ENCODE data around the gene ZIC4.

Gene ZIC4

DNA sequence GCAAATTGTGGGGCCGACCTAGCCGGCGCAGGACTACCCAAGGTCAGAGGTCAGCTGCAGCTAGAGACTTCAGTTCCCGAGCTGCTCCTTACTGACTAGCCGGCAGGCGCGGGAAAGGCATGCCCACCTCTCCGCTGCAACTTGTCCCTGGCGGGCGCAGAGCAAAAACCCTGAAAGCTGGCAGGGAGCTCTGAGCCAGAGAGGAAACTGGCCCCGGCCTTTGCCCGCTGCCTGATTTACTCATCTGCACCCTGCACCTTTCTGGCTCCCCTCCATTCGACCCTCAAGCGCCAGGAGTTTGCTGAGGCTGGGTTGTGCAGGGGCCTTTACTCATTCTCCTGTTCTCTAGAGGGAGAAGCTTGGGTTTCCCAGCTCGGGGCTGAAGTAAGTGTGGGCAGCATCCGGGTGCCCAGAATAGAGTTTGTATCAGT lies 1.5 kb downstream of the ZIC4 start:
- DNase-seq = no peak

DNA sequence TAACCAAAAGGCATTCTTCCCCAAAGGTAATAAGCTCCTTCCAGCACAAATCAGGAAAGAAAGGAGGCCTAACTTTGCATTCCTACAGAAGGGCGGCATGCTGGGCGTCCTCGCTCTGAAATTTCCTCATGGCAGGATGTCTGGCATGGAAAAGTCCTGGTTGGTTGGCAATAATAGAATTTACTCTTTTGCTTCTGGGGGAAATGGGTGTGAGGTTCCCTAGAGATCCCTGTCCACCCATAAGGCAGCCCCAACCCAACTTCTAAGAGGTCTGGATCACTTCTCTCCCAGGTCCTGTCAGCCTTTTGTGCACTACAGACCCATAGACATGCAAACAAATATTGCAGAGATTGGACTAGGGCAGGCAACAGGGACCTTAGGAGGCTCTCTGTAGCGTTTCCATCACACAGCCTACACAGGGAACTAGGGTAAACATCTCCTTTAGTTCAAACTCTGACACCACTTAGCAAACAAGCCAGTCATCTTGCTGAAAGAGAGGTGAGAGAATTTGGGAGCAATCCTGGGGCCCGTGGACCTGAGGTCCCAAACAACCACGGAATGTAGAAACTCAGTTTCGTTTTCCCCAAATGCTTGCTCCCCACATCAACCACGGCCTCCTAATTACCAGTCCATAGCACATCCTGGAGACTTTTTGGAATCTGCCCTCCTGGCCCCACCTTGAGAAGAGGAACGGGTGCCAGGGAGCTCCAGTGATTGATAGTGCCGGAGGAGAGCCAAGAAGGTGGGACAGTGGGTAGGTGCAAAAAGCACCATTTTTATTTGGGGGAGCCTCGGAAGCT lies 2.1 kb downstream of the ZIC4 start:
- no peak for DNase-seq

DNA sequence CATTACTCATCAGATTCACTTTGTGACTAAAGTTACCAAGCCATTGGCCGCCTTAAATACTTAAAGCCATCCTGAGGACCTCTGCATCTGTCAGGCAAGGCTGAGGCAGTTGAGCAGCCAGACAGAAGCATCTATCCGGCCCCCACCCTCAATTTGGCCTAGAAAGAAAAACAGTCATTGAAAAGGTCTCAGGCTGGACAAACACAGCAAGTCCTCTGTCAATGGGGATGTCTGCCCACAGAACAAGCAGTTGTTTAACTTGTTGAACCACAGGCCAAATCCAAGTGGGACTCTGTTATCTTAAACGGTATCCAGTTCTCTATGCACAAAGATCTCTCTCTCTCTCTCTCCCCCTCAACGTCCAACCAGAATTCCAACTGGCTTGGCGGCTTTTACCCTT lies 2.8 kb downstream of the ZIC4 start:
- DNase-seq = no peak

DNA sequence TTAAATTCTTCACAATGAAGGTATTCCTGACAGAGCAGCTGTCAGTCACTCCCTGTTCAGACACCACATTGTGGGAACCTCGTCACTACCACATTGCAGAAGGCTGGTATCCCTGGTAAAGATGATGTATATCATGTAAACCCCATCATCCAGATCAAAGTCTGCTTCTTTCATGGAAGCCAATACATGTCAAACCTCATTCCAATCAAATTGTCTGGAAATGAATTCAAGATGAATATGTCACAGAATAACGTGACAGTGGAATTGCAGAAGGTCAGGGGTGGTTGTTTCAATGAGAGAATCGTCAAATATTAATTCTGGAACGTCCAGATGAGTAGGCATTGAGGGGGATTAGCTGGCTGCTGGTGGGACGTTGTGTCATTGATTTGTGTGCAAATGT lies 4.2 kb downstream of the ZIC4 start:
- DNase-seq = no peak

DNA sequence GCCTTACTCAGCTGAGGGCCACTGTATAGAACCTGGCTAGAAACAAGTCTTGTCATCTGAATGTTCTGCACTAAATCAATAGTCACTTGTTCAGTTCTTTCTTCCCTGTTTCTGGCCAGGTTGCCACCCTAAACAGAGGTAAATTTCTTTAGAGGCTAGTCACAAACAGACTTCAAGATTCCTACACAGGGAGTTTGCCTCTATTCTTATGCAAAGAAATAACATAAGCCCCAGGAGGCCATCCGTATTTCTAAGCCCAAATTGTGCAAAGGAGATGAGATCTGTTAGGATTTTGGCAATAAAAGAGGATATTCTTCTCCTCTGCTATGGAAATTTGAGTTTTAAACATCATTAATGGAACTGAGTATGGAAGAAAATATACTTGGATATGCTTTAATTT lies 4.9 kb downstream of the ZIC4 start:
- DNase-seq = no peak

DNA sequence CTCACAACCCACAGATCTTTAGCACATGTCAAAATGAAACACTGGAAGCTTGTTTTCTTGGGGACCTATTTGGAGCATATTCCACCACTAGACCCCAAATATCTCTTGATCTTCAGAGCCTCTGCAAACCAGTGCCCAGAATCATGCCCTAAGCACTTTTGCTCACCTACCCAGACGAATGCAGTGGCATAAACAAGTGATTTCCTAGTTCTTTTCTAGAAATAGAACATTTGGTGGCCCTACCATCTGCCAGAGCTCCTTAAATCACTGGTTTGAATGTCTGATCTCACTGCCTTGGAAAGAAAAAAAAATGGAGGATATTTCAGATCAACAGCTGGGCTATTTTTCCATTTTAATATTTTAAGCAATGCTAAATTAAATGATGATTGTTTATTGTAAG lies 5.3 kb downstream of the ZIC4 start:
- no peak for DNase-seq

DNA sequence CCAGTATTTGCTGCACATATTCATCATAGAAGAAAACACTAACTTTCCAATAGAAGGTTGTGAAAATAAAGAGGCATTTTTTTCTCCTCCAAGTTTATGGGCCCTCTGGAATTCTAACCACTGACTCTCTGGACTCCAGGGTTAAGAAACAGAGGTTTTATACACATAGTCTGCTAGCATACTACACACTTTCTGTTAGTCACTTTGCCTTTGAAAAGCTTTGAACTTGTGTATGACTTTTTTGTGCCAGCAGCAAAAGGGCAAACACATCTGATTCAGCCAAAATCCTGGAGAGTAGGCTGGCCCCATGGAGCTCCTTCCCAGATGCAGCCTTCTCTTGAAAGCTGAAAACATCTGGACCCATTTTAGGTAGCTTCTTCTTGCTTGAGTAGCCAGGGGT lies 6.2 kb downstream of the ZIC4 start:
- no peak for DNase-seq

DNA sequence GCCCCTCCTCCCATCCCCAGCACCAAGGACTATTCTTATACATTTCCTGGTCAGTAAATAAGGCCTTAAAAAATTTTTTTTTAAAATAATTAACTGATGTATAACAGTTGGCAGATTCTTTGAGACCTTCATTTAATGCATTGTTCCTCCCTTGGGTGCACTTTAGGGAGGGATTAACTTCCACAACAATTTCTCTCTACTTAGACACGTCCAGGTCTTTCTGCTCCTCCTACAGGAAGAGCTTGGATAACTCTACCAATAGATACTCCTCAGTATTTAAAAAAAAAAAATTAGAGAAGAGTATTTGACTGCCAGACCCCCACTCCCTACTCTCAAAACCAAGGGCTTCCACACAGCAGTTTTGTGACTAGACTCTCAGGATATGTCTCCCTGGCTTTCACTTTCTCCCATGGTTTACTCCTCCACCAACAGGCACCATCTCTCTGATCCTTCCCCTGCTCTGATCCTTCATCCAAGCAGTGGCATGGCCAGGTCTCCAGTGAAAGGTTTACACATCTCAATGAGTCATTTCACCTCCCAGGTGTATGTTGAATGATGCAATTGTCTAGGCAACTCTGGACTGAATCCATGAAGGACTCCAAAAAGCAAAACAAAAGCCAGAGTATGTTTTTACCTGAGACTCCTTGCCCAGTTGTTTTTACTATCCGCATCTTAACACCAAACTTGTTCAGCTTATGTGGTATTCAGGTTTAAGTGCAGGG lies 7.4 kb downstream of the ZIC4 start:
- DNase-seq = no peak

DNA sequence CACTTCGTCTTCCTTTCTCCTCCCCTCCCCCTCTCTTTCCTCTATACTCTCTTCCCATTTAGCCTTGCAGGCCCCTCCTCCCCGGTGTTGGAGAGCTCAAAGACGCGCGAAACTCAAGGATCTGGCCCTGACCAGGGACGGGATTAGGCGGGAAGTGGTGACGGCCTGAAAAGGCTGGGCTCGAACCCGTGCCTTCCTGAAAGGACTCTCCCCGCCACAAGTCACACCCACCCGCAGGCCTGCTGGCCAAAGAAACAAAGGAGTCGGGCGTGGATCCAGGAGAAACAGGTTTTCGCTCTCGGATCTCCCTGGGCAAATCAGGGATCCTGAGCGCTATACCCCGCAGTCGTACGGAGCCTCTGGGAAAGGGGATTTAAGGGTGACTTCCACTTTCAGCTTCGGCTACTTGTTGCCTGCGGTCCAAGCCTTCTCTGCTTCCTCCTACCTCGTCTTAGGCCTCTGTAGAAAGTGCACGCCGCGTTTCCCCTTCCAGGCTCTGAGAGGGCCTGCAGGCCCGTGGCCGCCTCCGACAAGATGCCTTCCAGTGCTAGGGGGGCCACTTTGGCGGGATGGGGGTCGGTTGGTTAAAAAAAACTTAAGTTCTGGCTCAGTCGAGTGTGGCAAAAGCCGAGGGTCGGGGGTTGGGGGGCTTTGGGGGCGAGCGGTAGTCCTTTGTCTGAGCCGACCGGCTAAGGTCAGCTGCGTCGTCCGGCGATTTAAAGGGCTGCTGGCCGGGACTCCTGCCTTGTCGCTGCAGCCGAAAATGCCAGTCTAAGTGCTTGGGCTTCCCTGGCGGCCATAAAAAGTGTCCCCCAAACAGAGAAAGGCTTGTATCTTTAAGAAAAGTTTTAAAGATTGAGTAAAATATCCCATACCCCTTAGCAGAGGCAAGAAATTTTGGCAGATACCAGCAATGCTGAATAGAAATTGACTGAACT lies 8.2 kb downstream of the ZIC4 start:
- no peak for DNase-seq

DNA sequence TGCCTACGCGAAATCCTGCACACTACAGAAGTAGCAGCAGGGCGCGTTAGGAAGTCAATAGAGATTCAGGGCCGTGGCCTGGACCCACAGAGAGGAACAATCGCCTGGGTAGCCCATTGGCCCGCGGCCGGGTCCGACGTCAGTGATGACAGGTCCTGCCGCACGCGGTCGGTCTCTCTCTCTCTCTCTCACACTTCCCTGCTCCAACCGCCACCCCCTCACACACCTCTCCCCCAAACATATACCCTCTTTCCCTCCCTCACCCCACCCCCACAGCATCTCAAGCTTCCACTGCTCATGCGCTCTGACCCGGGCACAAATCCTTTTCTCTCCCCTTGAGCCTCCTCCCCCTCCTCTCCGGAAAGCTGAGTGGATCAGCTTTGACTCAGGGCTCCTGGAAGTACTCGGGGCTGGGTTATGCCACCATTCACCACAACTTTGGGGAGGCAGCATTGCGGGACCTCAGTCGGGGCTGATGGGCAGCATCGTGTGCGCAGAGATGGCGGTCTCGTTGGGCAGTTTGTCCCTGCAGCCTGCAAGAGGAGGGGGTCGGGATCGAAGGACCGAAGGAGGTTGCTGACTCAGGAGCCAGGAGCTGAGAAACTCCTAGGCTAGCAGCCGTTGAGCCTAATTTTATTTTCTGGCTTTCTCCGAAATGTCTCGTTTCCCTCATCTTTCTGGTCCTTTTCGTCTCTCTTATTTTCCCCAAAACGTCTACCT lies 9.0 kb downstream of the ZIC4 start:
- no peak for DNase-seq

DNA sequence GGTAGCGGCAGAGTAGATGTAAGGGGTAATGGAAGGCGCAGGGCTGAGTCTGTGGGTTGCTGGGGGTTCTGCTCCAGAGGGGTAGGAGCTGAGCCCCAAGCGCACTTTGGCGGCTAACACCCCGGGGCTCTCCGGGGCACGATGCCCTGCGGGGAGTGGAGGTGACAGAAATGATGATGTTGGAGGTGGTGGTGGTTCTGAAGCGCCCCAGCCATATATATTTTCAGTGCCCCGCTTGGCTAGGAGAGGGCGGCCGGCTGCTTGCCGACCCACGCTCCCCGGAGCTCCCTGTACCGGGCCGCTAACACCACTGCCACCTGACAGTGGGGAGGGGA lies 9.7 kb downstream of the ZIC4 start:
- DNase-seq = no peak

DNA sequence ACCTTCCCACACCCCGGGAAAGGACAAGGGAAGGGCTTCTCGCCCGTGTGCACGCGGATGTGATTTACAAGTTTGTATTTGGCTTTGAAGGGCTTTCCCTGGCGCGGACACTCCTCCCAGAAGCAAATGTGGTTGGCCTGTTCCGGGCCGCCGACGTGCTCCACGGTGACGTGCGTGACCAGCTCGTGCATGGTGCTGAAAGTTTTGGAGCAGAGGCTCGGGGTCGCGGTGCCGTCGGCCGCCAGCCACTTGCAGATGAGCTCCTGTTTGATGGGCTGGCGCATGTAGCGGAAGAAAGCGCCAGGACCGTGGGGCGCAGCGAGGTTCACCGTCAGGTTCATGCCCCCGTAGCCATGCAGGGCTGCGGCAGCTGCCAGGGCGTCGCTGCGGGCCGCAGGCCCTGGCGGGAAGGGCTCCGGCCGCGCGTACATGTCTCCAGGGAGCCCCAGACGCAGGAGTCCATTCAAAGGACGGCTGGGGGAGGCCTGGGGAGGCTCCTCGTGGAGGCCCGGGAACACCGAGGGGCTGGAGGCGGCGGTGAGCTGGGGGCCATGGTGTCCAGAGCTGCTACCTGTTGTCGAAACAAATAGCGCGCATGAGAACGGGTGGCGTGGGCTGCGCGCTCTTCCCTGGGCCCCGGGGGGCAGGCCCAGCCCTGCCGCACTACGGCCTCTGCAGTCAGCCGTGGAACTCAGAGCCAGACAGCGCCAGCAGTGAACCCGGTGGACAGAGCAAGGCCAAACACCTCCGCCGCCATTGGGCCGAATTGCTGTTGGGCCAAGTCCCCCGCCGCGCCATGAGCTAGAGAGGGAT lies 10.2 kb downstream of the ZIC4 start:
- no peak for DNase-seq

DNA sequence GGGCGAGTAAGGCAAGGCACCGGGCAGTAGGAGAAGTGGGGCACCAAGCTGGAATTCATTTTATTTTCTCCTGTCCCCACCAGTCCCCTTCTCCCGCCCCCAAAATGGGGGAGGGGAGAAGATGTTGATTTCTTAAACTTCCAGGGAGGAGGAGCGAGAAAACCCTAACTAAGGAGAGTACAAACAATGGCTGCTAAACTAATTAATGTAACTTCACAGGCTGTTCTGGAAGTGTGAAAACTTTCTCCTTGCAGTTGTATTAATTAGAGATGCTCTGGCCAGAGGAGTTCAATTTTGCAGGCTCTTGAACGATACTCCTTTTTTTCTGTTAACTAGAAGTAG lies 11.5 kb downstream of the ZIC4 start:
- DNase-seq = no peak

DNA sequence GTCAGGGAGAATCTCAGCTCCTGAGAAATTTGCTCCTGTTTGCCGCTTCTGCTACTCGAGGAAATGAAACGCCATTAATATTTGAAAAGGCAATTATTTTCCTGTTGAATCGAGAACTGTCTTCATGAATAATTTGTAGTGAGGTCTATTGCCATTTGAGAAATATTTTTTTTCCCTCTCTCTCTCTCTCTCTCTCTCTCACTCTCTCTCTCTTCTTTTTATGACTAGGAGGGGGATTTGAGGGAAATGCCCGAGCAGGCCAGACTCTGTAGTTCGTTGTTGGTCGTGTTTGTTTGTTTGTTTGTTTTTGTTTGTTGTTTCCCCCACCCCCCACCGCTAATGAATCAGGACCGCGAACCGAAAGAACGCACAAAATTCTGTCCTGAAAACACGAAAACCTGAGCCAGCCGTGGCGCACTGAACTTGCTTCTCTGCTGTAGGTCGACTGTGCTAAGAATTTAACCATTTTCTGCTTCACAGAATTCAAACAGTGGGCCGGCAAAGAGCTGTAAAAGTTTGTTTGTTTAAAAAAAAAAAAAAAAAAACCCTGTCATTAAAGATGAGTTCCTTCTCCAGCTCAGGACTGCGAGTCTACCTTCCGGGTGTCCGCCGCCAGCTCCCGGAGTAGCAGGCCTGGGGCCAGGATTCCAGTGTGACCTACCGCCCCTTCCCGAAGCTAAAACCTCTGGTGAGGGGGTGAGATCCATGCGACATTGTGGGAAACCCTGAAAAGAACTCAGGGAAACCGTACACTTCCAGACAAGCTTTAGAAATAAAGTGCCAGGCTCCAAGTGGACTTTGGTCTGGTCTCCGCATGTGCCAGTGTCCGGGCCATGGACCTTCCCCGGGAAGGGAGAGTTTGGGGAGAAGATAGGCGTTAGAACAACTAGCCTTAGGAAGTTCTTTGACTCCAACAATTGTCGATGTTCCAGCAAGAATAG lies 12.1 kb downstream of the ZIC4 start:
- DNase-seq = no peak

DNA sequence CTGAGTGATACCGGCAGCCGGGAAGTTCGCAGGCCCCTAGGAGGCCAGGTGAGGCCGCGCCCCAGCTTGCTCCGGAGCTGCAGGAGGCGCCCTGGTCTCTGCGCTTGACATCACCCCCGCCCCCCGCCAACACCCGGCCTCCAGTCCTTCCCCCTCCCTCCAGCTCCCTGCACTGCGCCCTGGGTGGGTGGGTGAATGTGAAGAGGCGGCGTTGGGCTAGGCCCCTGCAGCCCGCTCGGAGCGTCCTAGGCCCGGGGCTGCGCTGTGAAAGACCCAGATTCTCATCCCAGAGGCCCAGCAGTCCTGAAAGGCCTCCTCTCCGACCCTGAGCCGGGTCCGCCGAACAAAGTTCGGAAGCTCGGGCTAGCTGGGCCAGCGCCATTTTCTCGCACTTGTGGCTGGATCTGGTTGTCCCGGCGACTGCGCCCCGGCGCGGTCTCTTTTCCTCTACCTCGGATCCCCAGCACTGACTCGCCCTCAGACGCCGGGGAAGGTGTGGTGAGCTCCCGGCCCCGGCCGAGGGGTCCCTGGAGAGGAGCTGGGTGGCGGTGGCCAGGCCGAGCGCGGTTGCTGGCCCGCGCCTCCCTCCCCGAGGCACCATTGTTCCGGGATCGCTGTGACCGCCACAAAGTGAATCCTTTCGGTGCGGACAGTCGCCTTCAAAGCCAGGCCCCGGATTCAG lies 12.9 kb downstream of the ZIC4 start:
- no peak for DNase-seq

DNA sequence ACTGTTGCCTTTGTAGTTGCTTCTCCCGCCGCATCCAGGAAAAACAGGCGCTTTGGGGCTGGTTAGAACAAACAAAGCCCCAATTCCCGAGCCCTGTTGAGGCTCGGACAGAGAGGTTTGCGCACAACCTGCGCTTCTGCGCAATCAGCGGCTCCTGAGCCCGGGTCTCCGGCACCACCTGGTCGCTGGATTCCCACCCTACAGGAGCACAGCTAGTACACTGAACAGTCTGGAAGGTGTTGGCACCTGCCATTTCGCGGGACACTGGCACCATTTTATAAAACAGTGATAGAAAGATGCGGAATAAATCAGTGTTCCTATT lies 13.8 kb downstream of the ZIC4 start:
- DNase-seq = no peak

DNA sequence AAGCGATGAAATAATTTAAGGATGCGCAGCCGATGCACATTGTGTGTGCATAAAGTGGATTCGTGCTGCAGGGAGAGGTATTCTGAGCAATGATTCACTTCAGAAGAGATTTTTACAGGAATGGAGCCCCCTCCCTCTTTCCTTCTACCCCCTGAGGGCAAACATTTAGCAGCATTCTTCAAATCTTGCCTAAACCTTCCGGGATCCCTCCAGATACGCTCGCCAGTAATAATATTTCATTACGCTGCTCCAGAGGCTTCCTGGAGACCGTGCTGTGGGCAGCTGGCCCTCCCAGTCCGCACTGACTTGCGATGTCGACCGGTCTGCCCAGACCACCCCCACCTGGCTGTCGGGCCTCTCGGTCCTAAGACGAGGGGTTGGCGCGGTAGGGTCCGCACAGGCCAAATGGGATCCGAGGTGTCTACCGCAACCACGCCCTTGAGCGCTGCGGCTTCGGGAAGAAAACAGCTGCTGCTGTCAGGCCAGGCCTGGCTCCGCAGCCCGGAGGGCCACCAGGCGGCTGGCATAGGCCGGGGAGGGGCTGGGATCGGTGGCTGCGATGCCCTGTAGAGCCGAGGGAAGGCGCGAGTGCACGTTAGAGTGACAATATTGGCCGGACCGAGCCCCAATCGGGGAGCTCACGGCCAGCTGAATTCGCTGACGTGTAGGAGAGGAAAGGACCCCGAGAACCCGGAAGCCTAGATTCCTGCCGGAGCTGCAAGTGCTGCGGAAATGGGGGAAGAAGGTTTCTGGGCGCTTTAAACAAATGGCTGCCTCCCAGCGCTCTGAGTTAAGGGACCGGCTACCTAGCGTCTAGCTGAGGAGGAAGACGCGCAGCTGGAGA lies 14.3 kb downstream of the ZIC4 start:
- no peak for DNase-seq

DNA sequence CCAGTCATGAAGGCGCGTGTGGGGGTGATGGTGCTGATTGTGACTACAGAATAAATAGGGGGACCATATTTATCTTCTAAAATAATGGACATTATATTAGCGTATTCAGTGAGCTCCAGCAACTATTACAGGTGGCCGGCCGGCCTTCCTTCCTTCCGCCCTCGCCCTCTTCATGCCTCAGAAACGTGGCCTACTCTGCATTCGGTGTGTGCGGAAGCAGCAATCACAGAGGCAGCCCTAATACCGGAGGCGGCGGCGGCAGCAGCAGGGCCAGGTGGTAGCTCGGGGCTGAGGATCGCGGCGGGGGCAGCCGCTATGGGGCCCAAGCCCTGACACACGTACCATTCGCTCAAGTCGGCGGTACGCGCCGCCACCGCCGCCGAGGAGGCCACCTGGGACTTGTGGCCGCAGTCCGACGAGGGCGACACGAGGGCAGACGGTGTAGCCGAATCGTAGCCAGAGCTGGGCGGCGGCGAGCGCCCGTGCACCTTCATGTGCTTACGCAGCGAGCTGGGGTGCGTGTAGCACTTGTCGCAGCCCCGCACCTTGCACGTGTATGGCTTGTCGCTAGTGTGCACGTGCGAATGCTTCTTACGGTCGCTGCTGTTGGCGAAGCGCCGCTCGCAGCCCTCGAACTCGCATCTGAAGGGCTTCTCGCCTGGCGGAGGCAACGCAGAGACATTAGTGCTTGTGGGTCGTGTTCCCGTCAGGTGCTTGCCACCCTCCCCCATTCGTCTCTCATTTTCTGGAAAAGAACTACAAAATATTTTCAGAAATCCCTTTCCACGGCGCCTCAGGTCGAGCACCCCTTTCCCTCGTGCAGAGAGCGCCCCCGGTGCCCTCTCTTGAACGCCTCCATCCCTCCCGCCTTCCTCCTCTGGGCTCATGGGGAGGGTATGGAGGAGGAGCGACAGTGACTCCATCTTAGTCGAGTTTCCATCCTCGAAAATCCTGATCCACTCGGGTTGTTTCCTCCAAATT lies 15.5 kb downstream of the ZIC4 start:
- DNase-seq = no peak

Data from CD4-positive, alpha-beta T cell treated with Interleukin-17A for 4 hours (primary cell).